ENCODE measurements around the gene TMPRSS11D. TPM values are rescaled to one million over a fixed set of nuclear protein-coding genes. Genes with fewer than 3 reads are reported as not detected.

The TMPRSS11D gene
- polyA plus RNA-seq (2012; ENCODE audit: insufficient read length, low read depth) = not detected

- TF ChIP-seq TAF1 (IDR thresholded peaks at IDR 0.05; ENCODE audit: borderline replicate concordance, insufficient read depth, low read length) (no peak), POLR2AphosphoS5 (IDR thresholded peaks at IDR 0.05; ENCODE audit: low read depth, low read length) (no peak), FOXP2 (optimal IDR thresholded peaks at IDR 0.05; ENCODE audit: borderline replicate concordance, extremely low read depth, extremely low read length, insufficient read depth) (no peak), SIN3A (IDR thresholded peaks at IDR 0.05; ENCODE audit: borderline replicate concordance, insufficient read depth, low read length) (no peak)
- TF ChIP-seq, protein P1, sequence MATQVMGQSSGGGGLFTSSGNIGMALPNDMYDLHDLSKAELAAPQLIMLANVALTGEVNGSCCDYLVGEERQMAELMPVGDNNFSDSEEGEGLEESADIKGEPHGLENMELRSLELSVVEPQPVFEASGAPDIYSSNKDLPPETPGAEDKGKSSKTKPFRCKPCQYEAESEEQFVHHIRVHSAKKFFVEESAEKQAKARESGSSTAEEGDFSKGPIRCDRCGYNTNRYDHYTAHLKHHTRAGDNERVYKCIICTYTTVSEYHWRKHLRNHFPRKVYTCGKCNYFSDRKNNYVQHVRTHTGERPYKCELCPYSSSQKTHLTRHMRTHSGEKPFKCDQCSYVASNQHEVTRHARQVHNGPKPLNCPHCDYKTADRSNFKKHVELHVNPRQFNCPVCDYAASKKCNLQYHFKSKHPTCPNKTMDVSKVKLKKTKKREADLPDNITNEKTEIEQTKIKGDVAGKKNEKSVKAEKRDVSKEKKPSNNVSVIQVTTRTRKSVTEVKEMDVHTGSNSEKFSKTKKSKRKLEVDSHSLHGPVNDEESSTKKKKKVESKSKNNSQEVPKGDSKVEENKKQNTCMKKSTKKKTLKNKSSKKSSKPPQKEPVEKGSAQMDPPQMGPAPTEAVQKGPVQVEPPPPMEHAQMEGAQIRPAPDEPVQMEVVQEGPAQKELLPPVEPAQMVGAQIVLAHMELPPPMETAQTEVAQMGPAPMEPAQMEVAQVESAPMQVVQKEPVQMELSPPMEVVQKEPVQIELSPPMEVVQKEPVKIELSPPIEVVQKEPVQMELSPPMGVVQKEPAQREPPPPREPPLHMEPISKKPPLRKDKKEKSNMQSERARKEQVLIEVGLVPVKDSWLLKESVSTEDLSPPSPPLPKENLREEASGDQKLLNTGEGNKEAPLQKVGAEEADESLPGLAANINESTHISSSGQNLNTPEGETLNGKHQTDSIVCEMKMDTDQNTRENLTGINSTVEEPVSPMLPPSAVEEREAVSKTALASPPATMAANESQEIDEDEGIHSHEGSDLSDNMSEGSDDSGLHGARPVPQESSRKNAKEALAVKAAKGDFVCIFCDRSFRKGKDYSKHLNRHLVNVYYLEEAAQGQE (IDR thresholded peaks at IDR 0.05; ENCODE audit: insufficient read depth in 1 of 2, low read depth in 2 of 2, low read length in 2 of 2) = no peak
These were observed at the start of gene TMPRSS11D for GRCh38 chr4:67883902-67884301. TSS of gene TMPRSS11D (minus strand) at chr4:67884002. CDS start at chr4:67883933, 69 bp downstream.

DNA sequence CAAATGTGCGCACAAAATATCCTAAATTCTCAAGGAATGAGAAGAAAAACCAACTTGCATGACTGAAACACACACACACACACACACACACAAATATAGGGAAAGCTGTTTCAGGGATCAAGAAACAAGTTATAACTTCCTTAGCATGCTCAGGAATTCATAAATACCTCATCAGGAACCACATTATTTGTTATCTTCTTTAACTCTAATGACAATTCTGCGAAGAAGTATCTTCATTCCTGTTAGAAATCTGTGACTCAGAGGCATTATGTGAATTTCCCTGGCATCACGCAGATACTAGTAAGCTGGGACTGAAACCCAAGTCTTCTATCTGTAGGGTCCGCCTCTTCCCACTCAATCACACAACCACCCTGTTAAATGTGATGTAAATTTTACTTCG lies 49.2 kb upstream of the TMPRSS11D start:
- TF ChIP-seq SIN3A (IDR thresholded peaks at IDR 0.05; ENCODE audit: borderline replicate concordance, insufficient read depth, low read length) = no peak
- TF ChIP-seq FOXP2 (optimal IDR thresholded peaks at IDR 0.05; ENCODE audit: borderline replicate concordance, extremely low read depth, extremely low read length, insufficient read depth) = no peak
- TF ChIP-seq, protein P1 (IDR thresholded peaks at IDR 0.05; ENCODE audit: insufficient read depth in 1 of 2, low read depth in 2 of 2, low read length in 2 of 2) = no peak
- no peak for TF ChIP-seq POLR2AphosphoS5 (IDR thresholded peaks at IDR 0.05; ENCODE audit: low read depth, low read length)
- TF ChIP-seq TAF1 (IDR thresholded peaks at IDR 0.05; ENCODE audit: borderline replicate concordance, insufficient read depth, low read length) = no peak

GRCh38 chr4:67931256-67931655 lies 47.5 kb upstream of the TMPRSS11D start:
- no peak for TF ChIP-seq SIN3A (IDR thresholded peaks at IDR 0.05; ENCODE audit: borderline replicate concordance, insufficient read depth, low read length)

GRCh38 chr4:67929426-67929825 lies 45.6 kb upstream of the TMPRSS11D start:
- TF ChIP-seq, protein P1 (IDR thresholded peaks at IDR 0.05; ENCODE audit: insufficient read depth in 1 of 2, low read depth in 2 of 2, low read length in 2 of 2) = no peak
- no peak for TF ChIP-seq TAF1 (IDR thresholded peaks at IDR 0.05; ENCODE audit: borderline replicate concordance, insufficient read depth, low read length)
- TF ChIP-seq POLR2AphosphoS5 (IDR thresholded peaks at IDR 0.05; ENCODE audit: low read depth, low read length) = no peak
- no peak for TF ChIP-seq FOXP2 (optimal IDR thresholded peaks at IDR 0.05; ENCODE audit: borderline replicate concordance, extremely low read depth, extremely low read length, insufficient read depth)
- TF ChIP-seq SIN3A (IDR thresholded peaks at IDR 0.05; ENCODE audit: borderline replicate concordance, insufficient read depth, low read length) = no peak

GRCh38 chr4:67928546-67928945 lies 44.7 kb upstream of the TMPRSS11D start:
- TF ChIP-seq TAF1 (IDR thresholded peaks at IDR 0.05; ENCODE audit: borderline replicate concordance, insufficient read depth, low read length) (no peak), POLR2AphosphoS5 (IDR thresholded peaks at IDR 0.05; ENCODE audit: low read depth, low read length) (no peak), SIN3A (IDR thresholded peaks at IDR 0.05; ENCODE audit: borderline replicate concordance, insufficient read depth, low read length) (no peak), FOXP2 (optimal IDR thresholded peaks at IDR 0.05; ENCODE audit: borderline replicate concordance, extremely low read depth, extremely low read length, insufficient read depth) (no peak)
- TF ChIP-seq, protein P1 (IDR thresholded peaks at IDR 0.05; ENCODE audit: insufficient read depth in 1 of 2, low read depth in 2 of 2, low read length in 2 of 2) = no peak

Measured in PFSK-1 (cell line).